T-helper 2 cell treated with Interferon-gamma antibody and Interleukin-4, amounts not matched to agents 5 μg/mL and 100 μg/mL, for 36 hours (primary cell): ENCODE data around the gene ABHD17A.

Experiments
- DNase-seq: peaks from one replicate; pipeline ENCODE4 v3.0.0; 2021; ENCODE audit warnings: low spot score
- H3K27ac Mint-ChIP-seq: one replicate; pipeline ENCODE4 v1.8.0; 2021; ENCODE audit warnings: mild to moderate bottlenecking, mixed read lengths
- H3K27me3 Mint-ChIP-seq: one replicate; pipeline ENCODE4 v1.8.0; 2021; ENCODE audit warnings: low read depth, mixed read lengths
- H3K36me3 Mint-ChIP-seq: one replicate; pipeline ENCODE4 v1.8.0; 2021; ENCODE audit warnings: low read depth, mixed read lengths
- H3K4me1 Mint-ChIP-seq: one replicate; pipeline ENCODE4 v1.8.0; 2021; ENCODE audit warnings: low read depth, mixed read lengths
- H3K4me3 Mint-ChIP-seq: one replicate; pipeline ENCODE4 v1.8.0; 2022; ENCODE audit warnings: mild to moderate bottlenecking, moderate library complexity, mixed read lengths
- H3K9me3 Mint-ChIP-seq: one replicate; pipeline ENCODE4 v1.8.0; 2021; ENCODE audit warnings: mixed read lengths

Gene ABHD17A

GRCh38 chr19:1853295-1854038 is 31.8 kb downstream of the ABHD17A start:
- H3K4me1 Mint-ChIP-seq: peaks cover 26% of the 10 kb centered on the region
- no peaks in the 10 kb centered on the region for H3K27me3 Mint-ChIP-seq
- H3K27ac Mint-ChIP-seq: peak overlapping the region; percentile 96
- H3K9me3 Mint-ChIP-seq: no peaks in the 10 kb centered on the region
- peaks cover 6% of the 10 kb centered on the region for H3K36me3 Mint-ChIP-seq
- DNase-seq: peak; percentile 84
- peak overlapping the region; percentile 77 for H3K4me3 Mint-ChIP-seq

DNA sequence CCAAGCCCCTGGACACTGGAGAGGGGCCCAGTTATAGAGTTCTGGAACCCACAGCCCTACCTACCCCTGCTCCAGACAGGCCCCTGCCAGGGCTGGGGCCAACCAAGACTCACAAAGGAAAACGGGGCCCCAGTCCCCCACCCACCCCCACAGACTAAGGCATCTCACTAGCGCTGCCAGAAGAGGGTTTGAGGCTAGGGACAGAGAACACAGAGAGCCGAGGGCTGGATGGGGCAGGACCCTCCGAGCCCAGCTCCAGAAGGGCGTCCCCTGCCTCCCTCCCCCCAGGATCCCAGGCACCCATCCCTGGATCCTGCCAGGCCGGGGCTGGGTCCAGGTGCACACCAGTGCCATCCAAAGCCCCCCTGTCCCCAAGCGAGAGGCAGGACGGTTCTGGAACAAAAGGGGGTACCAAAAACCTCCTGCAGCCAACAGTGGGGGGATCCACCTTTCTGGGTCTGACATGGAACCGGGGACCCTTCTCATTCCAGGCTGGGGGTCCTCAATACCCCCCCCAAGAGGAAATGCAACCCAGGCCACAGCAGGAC is 32.6 kb downstream of the ABHD17A start:
- Mint-ChIP-seq H3K36me3 (peaks cover 6% of the 10 kb centered on the region), H3K9me3 (no peaks in the 10 kb centered on the region), H3K27me3 (no peaks in the 10 kb centered on the region), H3K4me1 (peaks cover 26% of the 10 kb centered on the region), H3K4me3 (peak overlapping the region; percentile 77), H3K27ac (no peak overlapping the region)
- DNase-seq: no peak

GRCh38 chr19:1851654-1852580 is 33.4 kb downstream of the ABHD17A start:
- Mint-ChIP-seq H3K4me1 (peaks cover 33% of the 10 kb centered on the region), H3K27ac (no peak overlapping the region), H3K4me3 (no peak overlapping the region), H3K9me3 (no peaks in the 10 kb centered on the region), H3K27me3 (no peaks in the 10 kb centered on the region), H3K36me3 (peaks cover 8% of the 10 kb centered on the region)
- no peak for DNase-seq

DNA sequence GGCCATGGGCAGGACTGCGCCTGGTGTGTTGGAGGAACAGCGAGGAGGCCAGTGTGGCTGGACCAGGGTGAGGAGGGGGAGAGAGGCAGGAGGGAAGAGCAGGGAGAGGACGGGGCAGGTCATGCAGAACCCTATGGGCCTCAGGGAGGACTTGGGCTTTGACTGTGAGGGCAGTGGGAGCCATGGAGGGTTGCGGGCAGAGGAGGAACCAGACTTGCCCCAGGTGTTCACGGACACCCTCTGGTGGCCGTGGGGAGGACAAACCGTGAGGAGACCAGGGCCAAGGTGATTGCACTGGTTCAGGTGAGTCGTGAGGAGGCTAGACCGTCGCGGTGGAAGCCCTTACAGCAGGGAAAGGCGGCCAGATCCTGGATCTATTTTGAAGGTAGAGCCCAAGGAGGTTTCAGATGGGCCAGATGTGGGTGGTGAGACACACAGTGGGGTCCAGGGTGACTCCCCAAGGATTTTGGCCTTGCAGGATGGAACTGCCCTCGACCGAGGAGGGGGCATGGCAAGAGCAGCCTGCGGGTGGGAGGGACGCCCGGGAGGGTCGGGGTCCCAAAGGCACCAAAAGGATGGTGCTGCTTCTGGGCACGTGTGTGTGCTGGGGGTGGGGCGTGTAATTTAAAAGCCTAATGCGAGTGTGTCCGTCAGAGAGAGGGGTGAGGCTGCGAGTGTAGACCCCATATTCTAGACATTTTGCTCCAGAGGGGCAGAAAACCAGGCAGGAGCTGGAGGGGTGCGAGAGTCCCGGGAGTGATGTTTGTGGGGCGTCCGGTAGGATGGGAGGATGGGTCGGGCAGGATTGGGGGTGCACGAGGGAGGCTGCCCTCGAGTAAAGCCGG is 34.3 kb downstream of the ABHD17A start:
- H3K36me3 Mint-ChIP-seq: peaks cover 11% of the 10 kb centered on the region
- H3K4me1 Mint-ChIP-seq: peaks cover 36% of the 10 kb centered on the region
- no peaks in the 10 kb centered on the region for H3K27me3 Mint-ChIP-seq
- H3K9me3 Mint-ChIP-seq: no peaks in the 10 kb centered on the region
- no peak for DNase-seq
- no peak overlapping the region for H3K4me3 Mint-ChIP-seq
- H3K27ac Mint-ChIP-seq: peak overlapping the region; percentile 58

DNA sequence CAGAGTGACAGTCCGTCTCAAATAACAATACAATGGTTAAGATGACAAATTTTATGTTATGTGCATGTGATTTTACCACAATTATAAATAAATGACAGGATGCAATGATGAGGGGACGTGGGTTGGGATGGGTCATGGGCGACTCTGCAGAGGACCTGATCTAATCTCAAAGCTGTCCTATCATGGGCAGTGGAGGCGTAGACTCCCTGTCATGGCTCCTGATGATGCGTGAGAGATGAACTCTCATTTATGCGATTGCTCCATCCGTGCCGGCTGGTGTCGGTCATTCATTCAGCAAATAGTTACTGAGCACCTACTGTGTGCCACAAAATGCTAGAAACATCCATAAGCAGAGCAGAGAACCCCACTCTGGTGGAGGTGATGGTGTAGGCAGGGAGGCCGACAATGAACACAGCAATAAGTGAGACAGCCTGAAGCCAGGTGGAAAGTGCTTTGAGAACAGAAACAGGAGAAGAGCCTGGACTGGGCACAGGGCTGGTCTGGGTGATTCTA is 35.4 kb downstream of the ABHD17A start:
- Mint-ChIP-seq H3K4me3 (no peak overlapping the region), H3K27me3 (no peaks in the 10 kb centered on the region), H3K4me1 (peaks cover 37% of the 10 kb centered on the region), H3K36me3 (peaks cover 11% of the 10 kb centered on the region), H3K9me3 (no peaks in the 10 kb centered on the region), H3K27ac (peak overlapping the region; percentile 43)
- no peak for DNase-seq

GRCh38 chr19:1849132-1849474 is 36.2 kb downstream of the ABHD17A start:
- Mint-ChIP-seq H3K36me3 (peaks cover 11% of the 10 kb centered on the region), H3K4me1 (peaks cover 32% of the 10 kb centered on the region), H3K9me3 (no peaks in the 10 kb centered on the region), H3K27me3 (no peaks in the 10 kb centered on the region), H3K27ac (peak overlapping the region; percentile 82), H3K4me3 (peak overlapping the region; percentile 61)
- DNase-seq: no peak

- DNase-seq: peak; percentile 95
- Mint-ChIP-seq H3K4me3 (peak within 1 kb of the TSS; percentile 95), H3K36me3 (peaks cover 11% of the 10 kb centered on the region), H3K27me3 (no peaks in the 10 kb centered on the region), H3K4me1 (peaks cover 32% of the 10 kb centered on the region), H3K27ac (peak within 1 kb of the TSS; percentile 95), H3K9me3 (no peaks in the 10 kb centered on the region)
These were observed 36.7 kb downstream of the ABHD17A start, which contains the start of gene REXO1 for GRCh38 chr19:1848399-1849131. Gene REXO1, minus strand, starts transcription at chr19:1848483. Its CDS starts 125 bp downstream, at chr19:1848358.

DNA sequence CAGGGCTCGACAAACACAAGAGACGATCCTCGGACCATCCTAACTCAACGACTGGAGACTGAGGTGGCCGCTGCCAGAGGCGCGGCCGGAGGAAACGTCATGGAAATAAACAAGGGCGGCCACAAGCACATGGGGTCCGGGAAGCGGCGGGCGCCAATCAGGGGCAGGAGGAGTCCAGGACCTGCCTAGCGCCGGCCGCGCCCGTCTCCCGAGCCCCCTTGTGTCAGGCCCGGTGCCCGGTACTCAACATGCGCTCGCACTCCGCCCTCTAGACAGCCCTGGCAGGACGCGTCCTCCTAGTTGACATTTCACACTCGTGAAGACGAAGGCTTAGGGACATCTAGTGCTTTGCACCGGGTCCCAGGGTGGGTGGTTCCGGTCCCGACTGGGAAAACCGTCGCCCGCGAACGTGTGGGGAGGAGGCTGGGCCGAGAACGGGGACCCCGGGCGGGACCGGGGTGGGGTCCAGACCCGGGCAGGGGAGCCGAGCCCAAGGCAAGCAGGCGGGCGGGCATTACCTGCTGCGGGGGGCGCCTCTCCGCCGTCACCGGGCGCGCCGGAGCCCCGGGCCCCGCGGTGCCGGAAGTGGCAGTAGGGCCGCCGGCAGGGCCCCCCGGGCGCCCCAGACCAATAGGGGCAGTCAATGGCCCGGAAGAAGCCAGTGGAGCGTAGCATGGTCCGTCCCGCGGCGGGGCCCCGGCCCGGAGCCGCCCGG is 37.5 kb downstream of the ABHD17A start:
- Mint-ChIP-seq H3K27ac (peak overlapping the region; percentile 95), H3K36me3 (peaks cover 7% of the 10 kb centered on the region), H3K4me1 (peaks cover 26% of the 10 kb centered on the region), H3K4me3 (peak overlapping the region; percentile 95), H3K27me3 (no peaks in the 10 kb centered on the region), H3K9me3 (no peaks in the 10 kb centered on the region)
- peak; percentile 33 for DNase-seq

DNA sequence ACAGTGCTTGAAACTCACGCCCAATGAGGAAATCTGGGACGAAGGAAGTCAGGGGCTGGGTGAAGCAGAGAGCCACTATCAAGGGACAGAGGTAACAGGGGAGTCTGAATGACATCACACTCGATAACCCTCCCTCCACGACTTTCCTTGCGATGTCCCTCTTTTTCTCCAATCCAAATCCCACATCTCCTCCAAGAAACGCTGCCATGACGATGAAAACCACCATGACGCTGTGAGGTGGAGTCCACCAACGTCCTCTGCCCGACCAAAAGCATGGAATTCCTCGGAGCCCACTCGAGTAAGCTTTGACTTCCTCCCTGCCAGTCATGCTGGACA is 38.0 kb downstream of the ABHD17A start:
- peaks cover 26% of the 10 kb centered on the region for H3K4me1 Mint-ChIP-seq
- no peak for DNase-seq
- no peaks in the 10 kb centered on the region for H3K9me3 Mint-ChIP-seq
- peaks cover 7% of the 10 kb centered on the region for H3K36me3 Mint-ChIP-seq
- H3K27me3 Mint-ChIP-seq: no peaks in the 10 kb centered on the region
- H3K4me3 Mint-ChIP-seq: peak overlapping the region; percentile 95
- peak overlapping the region; percentile 95 for H3K27ac Mint-ChIP-seq

DNA sequence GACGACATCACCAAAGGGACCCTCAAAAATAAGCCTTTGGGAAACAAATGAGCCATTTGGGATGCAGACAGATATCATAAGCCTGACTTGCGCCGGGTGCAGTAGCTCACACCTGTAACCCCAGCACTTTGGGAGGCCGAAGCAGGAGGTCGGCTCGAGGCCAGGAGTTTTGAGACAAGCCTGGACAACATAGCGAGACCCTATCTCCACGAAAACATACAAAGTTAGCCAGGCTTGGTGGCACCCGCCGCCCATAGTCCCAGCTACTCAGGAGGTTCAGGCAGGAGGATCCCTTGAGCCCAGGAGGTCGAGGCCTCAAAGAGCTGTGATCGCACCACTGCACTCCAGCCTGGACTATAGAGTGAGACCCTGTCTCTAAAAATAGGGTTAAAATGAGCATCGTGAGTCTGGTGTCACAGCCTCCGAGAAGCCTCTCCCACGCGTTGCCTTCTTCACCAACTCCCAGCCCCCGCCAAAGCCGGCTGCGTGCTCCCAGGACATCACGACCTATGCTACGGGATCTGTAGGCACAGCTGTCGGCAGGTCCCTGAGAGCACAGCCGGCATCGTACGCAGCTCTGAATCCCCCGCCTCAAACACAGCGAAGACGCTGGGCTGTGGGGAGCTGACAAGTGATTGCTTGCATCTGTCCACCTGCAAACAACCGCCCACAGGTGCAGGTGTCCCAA is 38.6 kb downstream of the ABHD17A start:
- Mint-ChIP-seq H3K27ac (peak overlapping the region; percentile 95), H3K27me3 (no peaks in the 10 kb centered on the region), H3K4me3 (peak overlapping the region; percentile 95), H3K36me3 (peaks cover 7% of the 10 kb centered on the region), H3K9me3 (no peaks in the 10 kb centered on the region), H3K4me1 (peaks cover 26% of the 10 kb centered on the region)
- no peak for DNase-seq

DNA sequence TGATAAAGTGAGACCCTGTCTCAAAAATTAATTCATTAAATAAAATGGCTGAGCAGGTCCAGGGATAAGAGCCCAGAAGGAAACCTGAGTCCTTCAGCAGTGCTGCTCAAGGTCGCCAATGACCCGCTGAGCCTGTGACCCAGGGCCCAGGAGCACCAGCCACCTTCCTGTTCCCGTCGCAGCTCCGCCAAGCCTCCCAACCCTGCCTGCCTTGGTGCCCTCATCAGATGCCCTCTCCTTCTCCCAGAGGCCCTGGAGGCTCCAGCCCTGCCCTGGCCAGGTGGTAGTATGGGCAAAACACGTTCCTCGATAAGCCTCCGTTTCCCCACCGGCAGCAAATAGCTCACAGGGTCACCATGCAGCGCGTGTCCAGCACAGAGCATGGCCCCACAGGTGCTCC is 39.7 kb downstream of the ABHD17A start:
- no peak for DNase-seq
- Mint-ChIP-seq H3K4me3 (peak overlapping the region; percentile 95), H3K27me3 (no peaks in the 10 kb centered on the region), H3K4me1 (peaks cover 28% of the 10 kb centered on the region), H3K27ac (peak overlapping the region; percentile 68), H3K36me3 (peaks cover 4% of the 10 kb centered on the region), H3K9me3 (no peaks in the 10 kb centered on the region)

DNA sequence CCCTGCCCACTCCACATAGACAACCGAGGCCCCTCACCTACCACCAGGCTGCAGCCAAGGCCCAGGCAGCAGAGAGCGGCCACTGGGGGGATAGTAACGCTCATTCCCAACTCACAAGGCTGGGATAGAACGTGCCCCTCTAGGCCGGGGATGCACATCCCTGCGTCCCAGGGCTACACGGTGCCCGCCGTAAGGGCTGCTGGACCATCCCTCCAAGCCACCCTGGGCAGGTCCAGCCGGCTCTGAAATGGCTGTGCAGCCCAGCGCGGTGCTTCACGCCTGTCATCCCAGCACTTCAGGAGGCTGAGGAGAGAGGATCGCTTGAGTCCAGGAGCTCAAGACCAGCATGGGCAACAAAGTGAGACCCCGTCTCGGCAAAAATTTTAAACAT is 40.2 kb downstream of the ABHD17A start:
- H3K4me1 Mint-ChIP-seq: peaks cover 27% of the 10 kb centered on the region
- H3K36me3 Mint-ChIP-seq: peaks cover 4% of the 10 kb centered on the region
- DNase-seq: no peak
- no peaks in the 10 kb centered on the region for H3K27me3 Mint-ChIP-seq
- H3K4me3 Mint-ChIP-seq: no peak overlapping the region
- H3K27ac Mint-ChIP-seq: no peak overlapping the region
- H3K9me3 Mint-ChIP-seq: no peaks in the 10 kb centered on the region
